GM12878 (cell line): ENCODE results near the gene ARHGEF10L. TPM values are rescaled to one million over a fixed set of nuclear protein-coding genes. Genes with fewer than 3 reads are reported as not detected.

Source experiments
- ATAC-seq: fragments of 200-7000 bp; cut with Tn5 transposase; 3 replicates; pipeline ENCODE4 v1.9.1; 2020; ENCODE audit warnings: mild to moderate bottlenecking, moderate library complexity
- BruUV-seq: library from RNA; stranded (reverse); fragments of 400-500 nt; replicated peaks from 2 replicates; lab custom pipeline; 2021; lab: Mats Ljungman, UMichigan
- CTCF ChIA-PET: fragments of 300-600 bp; sonication (Branson Sonifier 250); formaldehyde crosslinking; extraction: SDS; loops from one replicate; lab custom pipeline; 2021; ENCODE audit warnings: inconsistent platforms; lab: Yijun Ruan, JAX
- POLR2A ChIA-PET: fragments of 350-600 bp; formaldehyde crosslinking; extraction: SDS; loops from one replicate; lab custom pipeline; 2021; ENCODE audit warnings: inconsistent platforms; lab: Charles Lee
- RAD21 ChIA-PET: fragments of 300-600 bp; sonication (Branson Sonifier 250); formaldehyde crosslinking; loops from one replicate; lab custom pipeline; 2023; ENCODE audit warnings: antibody characterized with exemption; ENCODE audit not compliant: unreplicated experiment; lab: Charles Lee
- SMC1A ChIA-PET: fragments of 300-600 bp; sonication (Branson Sonifier 250); formaldehyde crosslinking; loops from one replicate; lab custom pipeline; 2023; ENCODE audit not compliant: unreplicated experiment, uncharacterized antibody; lab: Charles Lee
- DNase-seq: peaks from one replicate; pipeline ENCODE4 v3.0.0-alpha.2; 2011; ENCODE audit warnings: low read depth, low spot score
- FAIRE-seq: peaks from 3 replicates; lab custom pipeline; 2011; peaks lifted over from hg19 to GRCh38; lab: Jason Lieb, UNC
- H2AFZ ChIP-seq: 2 replicates; pipeline ENCODE4 v1.6.0; 2011; ENCODE audit warnings: low read depth, low read length, control low read depth; ENCODE audit not compliant: control insufficient read depth
- H3K27ac ChIP-seq: 2 replicates; pipeline ENCODE4 v1.5.1; 2011; ENCODE audit warnings: control low read depth; ENCODE audit not compliant: control insufficient read depth, insufficient read depth
- H3K27me3 ChIP-seq, 2 experiments: replicated peaks in 1 of 2; 2 replicates each; pipeline versions ENCODE4 v1.6.0 to v1.6.1; 2011; ENCODE audit warnings: low read length in 1 of 2; ENCODE audit not compliant: control insufficient read depth in 2 of 2, insufficient read depth in 2 of 2
- H3K36me3 ChIP-seq, 2 experiments: 2 replicates each; pipeline ENCODE4 v1.5.1; 2011; ENCODE audit warnings: low read length in 1 of 2; ENCODE audit not compliant: control insufficient read depth in 2 of 2, insufficient read depth in 2 of 2
- H3K4me1 ChIP-seq: 2 replicates; pipeline ENCODE4 v1.6.1; 2011; ENCODE audit warnings: mild to moderate bottlenecking, low read length, moderate library complexity, mixed read lengths; ENCODE audit not compliant: control insufficient read depth, insufficient read depth
- H3K4me2 ChIP-seq: 2 replicates; pipeline ENCODE4 v1.6.0; 2011; ENCODE audit warnings: control low read depth; ENCODE audit not compliant: control insufficient read depth, insufficient read depth
- H3K4me3 ChIP-seq: fragments of 200-600 bp; sonication (generic); 2 replicates; pipeline ENCODE4 v1.5.1; 2016
- H3K79me2 ChIP-seq: 2 replicates; pipeline ENCODE4 v1.6.0; 2011; ENCODE audit warnings: low read length; ENCODE audit not compliant: control insufficient read depth, insufficient read depth
- H3K9ac ChIP-seq: 2 replicates; pipeline ENCODE4 v1.8.0; 2011; ENCODE audit warnings: low read length, control low read depth, mixed read lengths; ENCODE audit not compliant: control insufficient read depth, insufficient read depth
- H3K9me3 ChIP-seq: replicated peaks from 3 replicates; pipeline ENCODE4 v1.5.1; 2011; ENCODE audit warnings: mild to moderate bottlenecking, low read length; ENCODE audit not compliant: control insufficient read depth, insufficient read depth
- H4K20me1 ChIP-seq: 2 replicates; pipeline ENCODE4 v1.6.0; 2011; ENCODE audit not compliant: control insufficient read depth, insufficient read depth
- BRCA1 ChIP-seq: IDR thresholded peaks from 2 replicates; pipeline ENCODE4 v1.6.1; 2011; ENCODE audit warnings: low read depth, low read length, improper control_type of control experiment
- DPF2 ChIP-seq: fragments of 450-650 bp; IDR thresholded peaks from 2 replicates; pipeline ENCODE4 v1.6.1; 2017; ENCODE audit warnings: mild to moderate bottlenecking
- EGR1 ChIP-seq, 2 experiments: IDR thresholded peaks; 1 replicate in 1 of 2; 2 replicates in 1 of 2; pipeline ENCODE4 v1.6.1; 2011 to 2012; ENCODE audit warnings: low read depth in 2 of 2, low read length in 2 of 2, borderline replicate concordance in 1 of 2, mild to moderate bottlenecking in 1 of 2, moderate library complexity in 1 of 2
- FOXM1 ChIP-seq: IDR thresholded peaks from 2 replicates; pipeline ENCODE4 v1.6.1; 2012; ENCODE audit warnings: low read depth, mild to moderate bottlenecking, inconsistent platforms, low read length, moderate library complexity
- IKZF1 ChIP-seq: fragments of 450-650 bp; conservative IDR thresholded peaks from 2 replicates; pipeline ENCODE4 v1.6.1; 2017; ENCODE audit warnings: antibody characterized with exemption, mild to moderate bottlenecking
- IKZF2 ChIP-seq, 2 experiments: fragments of 450-650 bp; IDR thresholded peaks; 2 replicates each; pipeline ENCODE4 v1.6.1; 2017; ENCODE audit warnings: mild to moderate bottlenecking in 2 of 2, moderate library complexity in 2 of 2
- KAT2A ChIP-seq: conservative IDR thresholded peaks from 2 replicates; pipeline ENCODE4 v1.6.1; 2011; ENCODE audit warnings: low read depth, low read length; ENCODE audit not compliant: control insufficient read depth
- MXI1 ChIP-seq: fragments of 150-350 bp; IDR thresholded peaks from 2 replicates; pipeline ENCODE4 v1.6.1; 2011; ENCODE audit warnings: low read depth, mild to moderate bottlenecking, inconsistent platforms, low read length, improper control_type of control experiment
- NBN ChIP-seq: fragments of 450-650 bp; IDR thresholded peaks from 2 replicates; pipeline ENCODE4 v1.6.1; 2016
- NFIC ChIP-seq: IDR thresholded peaks from 2 replicates; pipeline ENCODE4 v1.6.1; 2012; ENCODE audit warnings: low read depth, mild to moderate bottlenecking, inconsistent platforms, low read length, moderate library complexity
- NR2F1 ChIP-seq: fragments of 450-650 bp; conservative IDR thresholded peaks from 2 replicates; pipeline ENCODE4 v1.6.1; 2017; ENCODE audit warnings: mild to moderate bottlenecking
- PML ChIP-seq: IDR thresholded peaks from 2 replicates; pipeline ENCODE4 v1.6.1; 2012; ENCODE audit warnings: low read length, inconsistent platforms
- POLR2AphosphoS5 ChIP-seq: IDR thresholded peaks from 2 replicates; pipeline ENCODE4 v1.6.1; 2011; ENCODE audit warnings: mild to moderate bottlenecking, low read length, inconsistent platforms
- POU2F2 ChIP-seq: IDR thresholded peaks from 3 replicates; pipeline ENCODE4 v1.6.1; 2011; ENCODE audit warnings: low read depth, mild to moderate bottlenecking, low read length, borderline replicate concordance
- RUNX3 ChIP-seq: IDR thresholded peaks from 2 replicates; pipeline ENCODE4 v1.6.1; 2012; ENCODE audit warnings: low read length, inconsistent platforms
- SP1 ChIP-seq: IDR thresholded peaks from one replicate; pipeline ENCODE4 v1.6.1; 2011; ENCODE audit warnings: low read depth, low read length
- SPI1 ChIP-seq: IDR thresholded peaks from 2 replicates; pipeline ENCODE4 v1.6.1; 2011; ENCODE audit warnings: low read depth, mild to moderate bottlenecking, low read length, moderate library complexity, borderline replicate concordance; ENCODE audit not compliant: insufficient read depth
- STAT1 ChIP-seq: fragments of 450-650 bp; conservative IDR thresholded peaks from 2 replicates; pipeline ENCODE4 v1.6.1; 2014; ENCODE audit warnings: antibody characterized with exemption, mild to moderate bottlenecking
- WGBS: methylation state at CpG from one replicate; pipeline ENCODE4 v1.1.6; 2016; ENCODE audit warnings: low lambda C conversion rate; ENCODE audit not compliant: insufficient replicate concordance, insufficient coverage; ENCODE audit errors: missing lambda C conversion rate; 5-methylcytosine and 5-hydroxymethylcytosine counted together
- in situ Hi-C: fragments of 300-500 bp; cut with MboI; formaldehyde crosslinking; loops from 9 replicates; pipeline ENCODE4 v1.14.3; 2018; ENCODE audit warnings: mixed read lengths
- intact Hi-C: fragments of 100-400 bp; cut with micrococcal nuclease; formaldehyde crosslinking; loops from one replicate; pipeline ENCODE4 v1.14.2; 2022; ENCODE audit not compliant: unreplicated experiment
- polyA plus RNA-seq, 11 experiments: library from polyadenylated mRNA; depleted of rRNA in 4 of 11; unstranded in 6 of 11; stranded (reverse) in 5 of 11; fragments of >200 nt; fragmentation: Nextera tagmentation in 4 of 11; fragmentation: Illumina TruSeq in 1 of 11; extraction: Ambion mirVana in 4 of 11; extraction: Trizol in 1 of 11; gene quantifications; 1 replicate in 1 of 11; 2 replicates in 10 of 11; pipeline versions ENCODE4 v1.2.1 to v1.2.3, GENCODE V29; 2011 to 2016; ENCODE audit warnings: inconsistent platforms in 2 of 11, missing spikeins in 2 of 11, low read depth in 1 of 11
- total RNA-seq, 4 experiments: library from RNA; depleted of rRNA in 3 of 4; stranded (reverse); fragments of >200 nt in 3 of 4; fragmentation: Illumina TruSeq in 1 of 4; extraction: Trizol in 1 of 4; gene quantifications; 2 replicates each; pipeline versions ENCODE4 v1.2.1 to v1.2.3, GENCODE V29; 2013 to 2021
- TF ChIP-seq, protein P1 (sequence below): fragments of 150-350 bp; IDR thresholded peaks from 2 replicates; pipeline ENCODE4 v1.6.1; 2014; ENCODE audit warnings: mild to moderate bottlenecking, low read depth, low read length
- TF ChIP-seq, protein P2 (sequence below): fragments of 450-650 bp; IDR thresholded peaks from 2 replicates; pipeline ENCODE4 v1.6.1; 2017; ENCODE audit warnings: antibody characterized with exemption, mild to moderate bottlenecking, moderate library complexity

Gene ARHGEF10L
- total and polyA plus RNA-seq, 10 of the 15 experiments (the other 5 are each of a cell fraction or from before 2014, with no cell fraction given) = 0.05 to 0.94 (median 0.28) TPM; not detected in 2

DNA sequence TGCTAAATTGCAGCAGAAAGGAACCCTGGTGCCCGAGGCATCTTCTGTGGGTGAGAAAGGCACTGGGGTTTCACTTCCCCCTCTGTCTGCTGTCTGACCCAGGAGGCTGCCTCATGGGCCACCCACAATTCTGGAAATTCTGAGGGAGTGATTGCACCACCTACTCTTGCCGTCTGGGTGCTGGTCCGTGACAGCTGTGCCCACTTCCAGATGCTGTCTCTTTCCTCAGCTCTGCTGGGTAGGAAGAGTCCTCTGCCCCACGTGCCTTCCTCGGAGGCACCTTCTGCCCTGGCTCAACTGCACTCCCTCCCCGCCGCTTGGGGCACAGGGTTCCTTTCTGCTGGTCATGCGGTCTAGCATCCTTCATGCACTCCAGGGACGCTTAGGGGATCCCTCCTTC lies 96.3 kb downstream of the ARHGEF10L start:
- FAIRE-seq = no peak
- intact Hi-C loops = no loop called here
- TF ChIP-seq, protein P1, sequence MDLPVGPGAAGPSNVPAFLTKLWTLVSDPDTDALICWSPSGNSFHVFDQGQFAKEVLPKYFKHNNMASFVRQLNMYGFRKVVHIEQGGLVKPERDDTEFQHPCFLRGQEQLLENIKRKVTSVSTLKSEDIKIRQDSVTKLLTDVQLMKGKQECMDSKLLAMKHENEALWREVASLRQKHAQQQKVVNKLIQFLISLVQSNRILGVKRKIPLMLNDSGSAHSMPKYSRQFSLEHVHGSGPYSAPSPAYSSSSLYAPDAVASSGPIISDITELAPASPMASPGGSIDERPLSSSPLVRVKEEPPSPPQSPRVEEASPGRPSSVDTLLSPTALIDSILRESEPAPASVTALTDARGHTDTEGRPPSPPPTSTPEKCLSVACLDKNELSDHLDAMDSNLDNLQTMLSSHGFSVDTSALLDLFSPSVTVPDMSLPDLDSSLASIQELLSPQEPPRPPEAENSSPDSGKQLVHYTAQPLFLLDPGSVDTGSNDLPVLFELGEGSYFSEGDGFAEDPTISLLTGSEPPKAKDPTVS = no peak
- TF ChIP-seq MXI1 (no peak), NR2F1 (no peak), KAT2A (no peak), RUNX3 (no peak), POU2F2 (no peak), POLR2AphosphoS5 (no peak), PML (no peak), NBN (no peak), IKZF1 (peak; percentile 91), SPI1 (peak; percentile 67), BRCA1 (no peak), DPF2 (peak; percentile 81; the same call in 1 of the 2 replicates), IKZF2 (IDR thresholded peaks at IDR 0.05) (peak; percentile 39 to 42; a peak in 2 of 4 replicates), FOXM1 (no peak), SP1 (no peak), STAT1 (no peak), EGR1 (IDR thresholded peaks at IDR 0.05; ENCODE audit: borderline replicate concordance in 1 of 2, low read depth in 2 of 2, low read length in 2 of 2) (no peak), NFIC (no peak)
- TF ChIP-seq, protein P2, sequence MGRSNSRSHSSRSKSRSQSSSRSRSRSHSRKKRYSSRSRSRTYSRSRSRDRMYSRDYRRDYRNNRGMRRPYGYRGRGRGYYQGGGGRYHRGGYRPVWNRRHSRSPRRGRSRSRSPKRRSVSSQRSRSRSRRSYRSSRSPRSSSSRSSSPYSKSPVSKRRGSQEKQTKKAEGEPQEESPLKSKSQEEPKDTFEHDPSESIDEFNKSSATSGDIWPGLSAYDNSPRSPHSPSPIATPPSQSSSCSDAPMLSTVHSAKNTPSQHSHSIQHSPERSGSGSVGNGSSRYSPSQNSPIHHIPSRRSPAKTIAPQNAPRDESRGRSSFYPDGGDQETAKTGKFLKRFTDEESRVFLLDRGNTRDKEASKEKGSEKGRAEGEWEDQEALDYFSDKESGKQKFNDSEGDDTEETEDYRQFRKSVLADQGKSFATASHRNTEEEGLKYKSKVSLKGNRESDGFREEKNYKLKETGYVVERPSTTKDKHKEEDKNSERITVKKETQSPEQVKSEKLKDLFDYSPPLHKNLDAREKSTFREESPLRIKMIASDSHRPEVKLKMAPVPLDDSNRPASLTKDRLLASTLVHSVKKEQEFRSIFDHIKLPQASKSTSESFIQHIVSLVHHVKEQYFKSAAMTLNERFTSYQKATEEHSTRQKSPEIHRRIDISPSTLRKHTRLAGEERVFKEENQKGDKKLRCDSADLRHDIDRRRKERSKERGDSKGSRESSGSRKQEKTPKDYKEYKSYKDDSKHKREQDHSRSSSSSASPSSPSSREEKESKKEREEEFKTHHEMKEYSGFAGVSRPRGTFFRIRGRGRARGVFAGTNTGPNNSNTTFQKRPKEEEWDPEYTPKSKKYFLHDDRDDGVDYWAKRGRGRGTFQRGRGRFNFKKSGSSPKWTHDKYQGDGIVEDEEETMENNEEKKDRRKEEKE = no peak

More for the DNA sequence above, 96.3 kb downstream of the ARHGEF10L start:
- H3K4me2 ChIP-seq = no peak overlapping the region
- ChIA-PET SMC1A (interaction anchor here (0.8 kb wide), 1 partner anchor 60 kb away, joined by 3 read pairs; no protein-coding TSS in a partner anchor), CTCF (no interaction called here), RAD21 (no interaction called here), POLR2A (no interaction called here)
- DNase-seq (no peak), ATAC-seq (peak; percentile 79)
- no peaks in the 10 kb centered on the region for H4K20me1 ChIP-seq
- in situ Hi-C loops = no loop called here
- H3K36me3 ChIP-seq = no peaks in the 10 kb centered on the region
- H3K9ac ChIP-seq = no peak overlapping the region
- H3K4me3 ChIP-seq = no peak overlapping the region
- no peak overlapping the region for H3K27ac ChIP-seq
- no peak overlapping the region for H2AFZ ChIP-seq
- 12% methylated on average over 9 of the region's 9 CpGs for WGBS
- H3K79me2 ChIP-seq = no peaks in the 10 kb centered on the region
- no TSS peak for BruUV-seq
- no peaks in the 10 kb centered on the region; a peak in 1 of 4 replicates for H3K27me3 ChIP-seq
- H3K9me3 ChIP-seq = no peaks in the 10 kb centered on the region
- H3K4me1 ChIP-seq = peaks cover 3% of the 10 kb centered on the region; the same call in 1 of the 2 replicates
